Naive B cell (primary cell): ENCODE results near the gene RAVER2. TPM values are rescaled to one million over a fixed set of nuclear protein-coding genes. Genes with fewer than 3 reads are reported as not detected.

Experiments used
- ATAC-seq, 2 donors: fragments of 150-1000 bp; cut with Tn5 transposase; 2 replicates each; pipeline ENCODE4 v1.10.0; 2021; ENCODE audit warnings: low read depth in 2 of 2, mild to moderate bottlenecking in 2 of 2, moderate library complexity in 2 of 2
- DNase-seq: peaks from one replicate; pipeline ENCODE4 v3.0.0; 2022
- H3K27ac Mint-ChIP-seq, 6 donors: one replicate each; pipeline ENCODE4 v1.8.0; 2020 to 2022; ENCODE audit warnings: mild to moderate bottlenecking in 6 of 6, mixed read lengths in 6 of 6, moderate library complexity in 5 of 6, inconsistent platforms in 2 of 6
- H3K27me3 Mint-ChIP-seq, 3 donors: one replicate each; pipeline ENCODE4 v1.8.0; 2021 to 2022; ENCODE audit warnings: mixed read lengths in 3 of 3, mild to moderate bottlenecking in 1 of 3
- H3K36me3 Mint-ChIP-seq, 2 donors: one replicate each; pipeline ENCODE4 v1.8.0; 2020 to 2022; ENCODE audit warnings: mixed read lengths in 2 of 2, inconsistent platforms in 1 of 2, mild to moderate bottlenecking in 1 of 2
- H3K4me1 Mint-ChIP-seq, 3 donors: one replicate each; pipeline ENCODE4 v1.8.0; 2020 to 2022; ENCODE audit warnings: mixed read lengths in 3 of 3, inconsistent platforms in 1 of 3, mild to moderate bottlenecking in 1 of 3, moderate library complexity in 1 of 3
- H3K4me3 Mint-ChIP-seq, 8 donors: one replicate each; pipeline ENCODE4 v1.8.0; 2020 to 2022; ENCODE audit warnings: mild to moderate bottlenecking in 8 of 8, mixed read lengths in 8 of 8, moderate library complexity in 8 of 8, inconsistent platforms in 2 of 8
- H3K9me3 Mint-ChIP-seq, 7 donors: one replicate each; pipeline ENCODE4 v1.8.0; 2020 to 2022; ENCODE audit warnings: mixed read lengths in 7 of 7, mild to moderate bottlenecking in 5 of 7, inconsistent platforms in 2 of 7, moderate library complexity in 1 of 7
- polyA plus RNA-seq, 6 donors: library from polyadenylated mRNA; unstranded; fragments of 300-500 nt; fragmentation: Illumina TruSeq; gene quantifications; one replicate each; pipeline ENCODE4 v1.2.3, GENCODE V29; 2021; ENCODE audit warnings: low read depth in 6 of 6

The RAVER2 gene
- polyA plus RNA-seq, 6 donors from 2014 or later = 0.74 to 1.1 (median 0.94) TPM; not detected in 1

GRCh38 chr1:64829411-64830029 is 84.6 kb downstream of the RAVER2 start:
- H3K27me3 Mint-ChIP-seq = no peaks in the 10 kb centered on the region
- peaks cover 6 to 17% of the 10 kb centered on the region in 2 donors for H3K36me3 Mint-ChIP-seq
- peak overlapping the region in 1 of 8 donors; percentile 41 for H3K4me3 Mint-ChIP-seq
- H3K27ac Mint-ChIP-seq = peak overlapping the region; percentile 2 to 92 (median 57)
- peaks cover 14 to 23% (median 19%) of the 10 kb centered on the region in 3 donors for H3K4me1 Mint-ChIP-seq
- DNase-seq (no peak), ATAC-seq (no peak)
- no peaks in the 10 kb centered on the region for H3K9me3 Mint-ChIP-seq

- peak overlapping the region in 5 of 6 donors; percentile 17 to 75 (median 34) for H3K27ac Mint-ChIP-seq
- peaks cover 14 to 23% (median 19%) of the 10 kb centered on the region in 3 donors for H3K4me1 Mint-ChIP-seq
- DNase-seq (no peak), ATAC-seq (no peak)
- H3K36me3 Mint-ChIP-seq = peaks cover 7 to 17% of the 10 kb centered on the region in 2 donors
- H3K27me3 Mint-ChIP-seq = no peaks in the 10 kb centered on the region
- no peaks in the 10 kb centered on the region for H3K9me3 Mint-ChIP-seq
- no peak overlapping the region for H3K4me3 Mint-ChIP-seq
Measured at GRCh38 chr1:64830030-64830651, 85.3 kb downstream of the RAVER2 start.

- H3K4me3 Mint-ChIP-seq = no peak overlapping the region
Measured at GRCh38 chr1:64834734-64835133, 89.9 kb downstream of the RAVER2 start.

GRCh38 chr1:64836802-64837201 is 91.9 kb downstream of the RAVER2 start:
- H3K9me3 Mint-ChIP-seq = no peaks in the 10 kb centered on the region
- H3K4me3 Mint-ChIP-seq = no peak overlapping the region
- no peaks in the 10 kb centered on the region for H3K27me3 Mint-ChIP-seq
- DNase-seq (no peak), ATAC-seq (no peak)
- H3K36me3 Mint-ChIP-seq = peaks cover 37 to 42% of the 10 kb centered on the region in 2 donors
- peak overlapping the region in 5 of 6 donors; percentile 4 to 83 (median 57) for H3K27ac Mint-ChIP-seq
- H3K4me1 Mint-ChIP-seq = peaks cover 0 to 10% (median 0%) of the 10 kb centered on the region in 3 donors

More at GRCh38 chr1:64834734-64835133, 89.9 kb downstream of the RAVER2 start:
- peak overlapping the region in 1 of 6 donors; percentile 63 for H3K27ac Mint-ChIP-seq
- no peaks in the 10 kb centered on the region for H3K9me3 Mint-ChIP-seq
- H3K27me3 Mint-ChIP-seq = no peaks in the 10 kb centered on the region
- peaks cover 26 to 30% of the 10 kb centered on the region in 2 donors for H3K36me3 Mint-ChIP-seq
- no peak for DNase-seq
- H3K4me1 Mint-ChIP-seq = peaks cover 0 to under 1% (median 0%) of the 10 kb centered on the region in 3 donors
- ATAC-seq = no peak

- ATAC-seq (no peak), DNase-seq (no peak)
- Mint-ChIP-seq H3K4me3 (peak overlapping the region in 1 of 8 donors; percentile 42), H3K36me3 (peaks cover 32 to 37% of the 10 kb centered on the region in 2 donors), H3K9me3 (no peaks in the 10 kb centered on the region), H3K27ac (peak overlapping the region in 2 of 6 donors; percentile 34 to 63), H3K27me3 (no peaks in the 10 kb centered on the region), H3K4me1 (peaks cover 9 to 27% (median 10%) of the 10 kb centered on the region in 3 donors)
Measured at GRCh38 chr1:64838486-64838885, 93.6 kb downstream of the RAVER2 start.

GRCh38 chr1:64839261-64839660 is 94.4 kb downstream of the RAVER2 start:
- H3K4me1 Mint-ChIP-seq = peaks cover 9 to 34% (median 10%) of the 10 kb centered on the region in 3 donors
- H3K4me3 Mint-ChIP-seq = no peak overlapping the region
- H3K36me3 Mint-ChIP-seq = peaks cover 27 to 38% of the 10 kb centered on the region in 2 donors
- H3K9me3 Mint-ChIP-seq = no peaks in the 10 kb centered on the region
- H3K27ac Mint-ChIP-seq = peak overlapping the region in 3 of 6 donors; percentile 38 to 78 (median 39)
- ATAC-seq (no peak), DNase-seq (no peak)
- H3K27me3 Mint-ChIP-seq = no peaks in the 10 kb centered on the region

GRCh38 chr1:64839732-64840405 is 95.0 kb downstream of the RAVER2 start:
- peaks cover 25 to 35% of the 10 kb centered on the region in 2 donors for H3K36me3 Mint-ChIP-seq
- H3K27me3 Mint-ChIP-seq = no peaks in the 10 kb centered on the region
- peaks cover 9 to 34% (median 10%) of the 10 kb centered on the region in 3 donors for H3K4me1 Mint-ChIP-seq
- no peaks in the 10 kb centered on the region for H3K9me3 Mint-ChIP-seq
- H3K4me3 Mint-ChIP-seq = no peak overlapping the region
- DNase-seq (no peak), ATAC-seq (no peak)
- peak overlapping the region in 1 of 6 donors; percentile 38 for H3K27ac Mint-ChIP-seq

- ATAC-seq (no peak), DNase-seq (no peak)
- no peak overlapping the region for H3K4me3 Mint-ChIP-seq
- H3K9me3 Mint-ChIP-seq = no peaks in the 10 kb centered on the region
- H3K4me1 Mint-ChIP-seq = peaks cover 10 to 34% (median 15%) of the 10 kb centered on the region in 3 donors
- peaks cover 29 to 41% of the 10 kb centered on the region in 2 donors for H3K36me3 Mint-ChIP-seq
- H3K27me3 Mint-ChIP-seq = no peaks in the 10 kb centered on the region
- peak overlapping the region in 5 of 6 donors; percentile 30 to 67 (median 60) for H3K27ac Mint-ChIP-seq
Measured at GRCh38 chr1:64841330-64842065, 96.6 kb downstream of the RAVER2 start.

GRCh38 chr1:64842224-64842623 is 97.3 kb downstream of the RAVER2 start:
- Mint-ChIP-seq H3K4me1 (peaks cover 10 to 34% (median 15%) of the 10 kb centered on the region in 3 donors), H3K9me3 (no peaks in the 10 kb centered on the region), H3K36me3 (peaks cover 23 to 35% of the 10 kb centered on the region in 2 donors), H3K4me3 (peak overlapping the region in 2 of 8 donors; percentile 33 to 47), H3K27ac (peak overlapping the region in 3 of 6 donors; percentile 42 to 67 (median 63)), H3K27me3 (no peaks in the 10 kb centered on the region)
- DNase-seq (no peak), ATAC-seq (peak in 1 of 2 donors; percentile 28)

- peaks cover 10 to 34% (median 15%) of the 10 kb centered on the region in 3 donors for H3K4me1 Mint-ChIP-seq
- peaks cover 21 to 22% of the 10 kb centered on the region in 2 donors for H3K36me3 Mint-ChIP-seq
- H3K9me3 Mint-ChIP-seq = no peaks in the 10 kb centered on the region
- no peaks in the 10 kb centered on the region for H3K27me3 Mint-ChIP-seq
- DNase-seq (no peak), ATAC-seq (no peak)
- no peak overlapping the region for H3K4me3 Mint-ChIP-seq
- peak overlapping the region in 5 of 6 donors; percentile 62 to 91 (median 71) for H3K27ac Mint-ChIP-seq
Measured at GRCh38 chr1:64843675-64844074, 98.8 kb downstream of the RAVER2 start.

GRCh38 chr1:64844175-64844574 is 99.3 kb downstream of the RAVER2 start:
- Mint-ChIP-seq H3K4me3 (no peak overlapping the region), H3K27me3 (no peaks in the 10 kb centered on the region), H3K4me1 (peaks cover 10 to 34% (median 15%) of the 10 kb centered on the region in 3 donors), H3K36me3 (peaks cover 22% of the 10 kb centered on the region in 2 donors), H3K27ac (peak overlapping the region in 5 of 6 donors; percentile 63 to 88 (median 70)), H3K9me3 (no peaks in the 10 kb centered on the region)
- ATAC-seq (no peak), DNase-seq (no peak)

- ATAC-seq = no peak
- Mint-ChIP-seq H3K27me3 (no peaks in the 10 kb centered on the region), H3K9me3 (no peaks in the 10 kb centered on the region), H3K4me3 (no peak overlapping the region), H3K27ac (peak overlapping the region in 4 of 6 donors; percentile 27 to 83 (median 71)), H3K4me1 (peaks cover 10 to 34% (median 15%) of the 10 kb centered on the region in 3 donors), H3K36me3 (peaks cover 22 to 26% of the 10 kb centered on the region in 2 donors)
- DNase-seq = no peak
Measured at GRCh38 chr1:64844609-64845008, 99.7 kb downstream of the RAVER2 start.
